WI38 (cell line): ENCODE results near the gene NOL3.

Experiments used
- H3K4me3 ChIP-seq: 2 replicates; pipeline ENCODE4 v1.5.1; 2011; ENCODE audit warnings: low read depth, mild to moderate bottlenecking, control low read depth, low read length
- TF ChIP-seq, protein P1 (sequence below): IDR thresholded peaks from 2 replicates; pipeline ENCODE4 v1.5.1; 2012; ENCODE audit warnings: low read depth, mild to moderate bottlenecking, control low read depth, low read length

The NOL3 gene

DNA sequence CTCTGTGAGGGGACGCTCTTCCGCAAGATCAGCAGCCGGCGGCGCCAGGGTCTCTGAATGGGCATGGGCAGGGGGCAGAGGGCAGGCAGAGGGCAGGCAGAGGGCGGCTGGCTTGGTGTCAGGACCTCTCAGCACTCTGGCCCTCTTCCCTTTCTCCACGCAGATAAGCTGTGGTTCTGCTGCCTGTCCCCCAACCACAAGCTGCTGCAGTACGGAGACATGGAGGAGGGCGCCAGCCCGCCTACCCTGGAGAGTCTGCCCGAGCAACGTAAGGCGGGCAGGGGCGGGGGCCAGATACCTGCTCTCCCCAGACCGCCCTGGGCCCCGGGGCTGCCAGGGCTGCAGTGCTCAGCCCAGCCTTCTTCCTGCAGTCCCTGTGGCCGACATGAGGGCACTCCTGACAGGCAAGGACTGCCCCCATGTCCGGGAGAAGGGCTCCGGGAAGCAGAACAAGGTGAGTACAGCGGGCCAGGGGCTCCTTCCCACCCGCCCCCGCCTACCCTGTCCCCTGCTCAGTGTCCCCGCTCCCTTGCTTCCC lies 32.7 kb downstream of the NOL3 start:
- TF ChIP-seq, protein P1, sequence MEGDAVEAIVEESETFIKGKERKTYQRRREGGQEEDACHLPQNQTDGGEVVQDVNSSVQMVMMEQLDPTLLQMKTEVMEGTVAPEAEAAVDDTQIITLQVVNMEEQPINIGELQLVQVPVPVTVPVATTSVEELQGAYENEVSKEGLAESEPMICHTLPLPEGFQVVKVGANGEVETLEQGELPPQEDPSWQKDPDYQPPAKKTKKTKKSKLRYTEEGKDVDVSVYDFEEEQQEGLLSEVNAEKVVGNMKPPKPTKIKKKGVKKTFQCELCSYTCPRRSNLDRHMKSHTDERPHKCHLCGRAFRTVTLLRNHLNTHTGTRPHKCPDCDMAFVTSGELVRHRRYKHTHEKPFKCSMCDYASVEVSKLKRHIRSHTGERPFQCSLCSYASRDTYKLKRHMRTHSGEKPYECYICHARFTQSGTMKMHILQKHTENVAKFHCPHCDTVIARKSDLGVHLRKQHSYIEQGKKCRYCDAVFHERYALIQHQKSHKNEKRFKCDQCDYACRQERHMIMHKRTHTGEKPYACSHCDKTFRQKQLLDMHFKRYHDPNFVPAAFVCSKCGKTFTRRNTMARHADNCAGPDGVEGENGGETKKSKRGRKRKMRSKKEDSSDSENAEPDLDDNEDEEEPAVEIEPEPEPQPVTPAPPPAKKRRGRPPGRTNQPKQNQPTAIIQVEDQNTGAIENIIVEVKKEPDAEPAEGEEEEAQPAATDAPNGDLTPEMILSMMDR, result no peak
- H3K4me3 ChIP-seq, result no peak overlapping the region

DNA sequence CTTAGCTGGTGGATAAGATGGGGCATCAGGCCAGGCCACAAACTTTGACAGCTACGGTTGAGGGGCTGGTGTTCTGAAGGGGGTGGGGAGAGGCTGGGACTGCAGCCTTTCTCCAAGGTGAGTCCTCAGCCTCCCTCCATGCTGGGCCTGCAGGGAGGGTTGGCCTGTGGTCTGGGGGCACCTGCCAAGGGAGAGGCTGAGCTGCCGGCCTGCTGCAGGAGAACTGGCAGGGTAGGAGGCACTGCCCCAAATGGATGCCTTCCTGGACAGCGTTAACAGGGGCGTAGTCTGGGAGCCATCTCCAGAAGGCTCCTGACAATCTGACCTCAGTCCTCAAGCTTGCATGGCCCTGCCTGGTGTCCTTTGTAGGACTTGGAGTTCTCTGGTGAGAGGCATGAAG lies 33.7 kb downstream of the NOL3 start:
- no peak overlapping the region for H3K4me3 ChIP-seq
- TF ChIP-seq, protein P1, result no peak

DNA sequence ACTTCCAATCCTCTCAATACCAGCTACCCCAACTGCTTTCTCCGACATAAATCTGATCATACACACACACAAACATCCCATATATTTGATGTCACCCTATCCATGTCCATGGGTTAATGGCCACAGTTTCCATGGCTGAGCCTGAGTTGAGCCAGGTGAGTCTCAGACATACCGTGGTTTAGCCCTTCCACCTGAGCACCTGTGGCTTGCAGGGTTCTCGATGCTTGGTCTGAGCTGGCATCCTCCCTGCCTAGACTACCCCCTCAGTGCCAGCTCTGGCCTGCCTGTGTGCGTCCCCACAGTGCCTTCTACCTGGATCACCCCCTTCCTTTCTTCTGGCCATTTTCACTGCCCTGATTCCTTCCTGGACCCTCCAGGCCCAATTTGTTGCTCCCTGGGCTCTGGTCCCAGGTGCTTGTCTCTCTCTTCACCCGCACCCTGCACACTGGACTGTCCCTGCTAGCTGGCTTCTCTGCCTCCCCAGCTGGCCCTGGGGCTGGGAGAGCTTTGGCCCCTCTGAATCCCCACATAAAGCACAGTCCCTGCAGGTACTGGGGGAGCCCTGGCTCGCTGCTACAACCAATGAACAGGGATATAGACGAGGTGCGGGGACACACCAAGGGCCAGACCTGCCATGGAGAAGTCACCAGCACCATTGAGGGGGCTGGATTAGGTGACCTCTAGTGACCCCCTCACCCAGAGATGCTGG lies 35.9 kb downstream of the NOL3 start:
- no peak overlapping the region for H3K4me3 ChIP-seq
- TF ChIP-seq, protein P1, result no peak

DNA sequence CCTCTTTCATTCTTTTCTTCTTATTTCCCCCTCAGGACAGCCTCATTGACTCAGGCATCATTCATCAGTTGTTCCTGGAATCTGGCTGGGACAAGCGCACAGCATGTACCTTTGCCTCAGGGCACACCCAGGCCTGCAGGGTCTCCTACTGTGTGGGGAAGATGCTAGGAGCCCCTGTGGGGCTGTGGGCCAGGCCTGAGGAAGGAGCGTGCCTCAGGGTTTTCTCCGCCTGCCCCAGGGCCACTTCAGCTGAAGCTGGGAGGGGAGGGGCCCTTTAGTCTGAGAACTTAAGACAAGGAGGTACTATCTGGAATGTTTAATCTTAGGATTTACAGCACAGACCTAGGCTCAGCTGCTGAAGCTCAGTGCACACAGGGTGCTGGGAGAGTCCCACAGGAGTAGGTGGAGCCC lies 36.5 kb downstream of the NOL3 start:
- TF ChIP-seq, protein P1, result no peak
- H3K4me3 ChIP-seq, result no peak overlapping the region

DNA sequence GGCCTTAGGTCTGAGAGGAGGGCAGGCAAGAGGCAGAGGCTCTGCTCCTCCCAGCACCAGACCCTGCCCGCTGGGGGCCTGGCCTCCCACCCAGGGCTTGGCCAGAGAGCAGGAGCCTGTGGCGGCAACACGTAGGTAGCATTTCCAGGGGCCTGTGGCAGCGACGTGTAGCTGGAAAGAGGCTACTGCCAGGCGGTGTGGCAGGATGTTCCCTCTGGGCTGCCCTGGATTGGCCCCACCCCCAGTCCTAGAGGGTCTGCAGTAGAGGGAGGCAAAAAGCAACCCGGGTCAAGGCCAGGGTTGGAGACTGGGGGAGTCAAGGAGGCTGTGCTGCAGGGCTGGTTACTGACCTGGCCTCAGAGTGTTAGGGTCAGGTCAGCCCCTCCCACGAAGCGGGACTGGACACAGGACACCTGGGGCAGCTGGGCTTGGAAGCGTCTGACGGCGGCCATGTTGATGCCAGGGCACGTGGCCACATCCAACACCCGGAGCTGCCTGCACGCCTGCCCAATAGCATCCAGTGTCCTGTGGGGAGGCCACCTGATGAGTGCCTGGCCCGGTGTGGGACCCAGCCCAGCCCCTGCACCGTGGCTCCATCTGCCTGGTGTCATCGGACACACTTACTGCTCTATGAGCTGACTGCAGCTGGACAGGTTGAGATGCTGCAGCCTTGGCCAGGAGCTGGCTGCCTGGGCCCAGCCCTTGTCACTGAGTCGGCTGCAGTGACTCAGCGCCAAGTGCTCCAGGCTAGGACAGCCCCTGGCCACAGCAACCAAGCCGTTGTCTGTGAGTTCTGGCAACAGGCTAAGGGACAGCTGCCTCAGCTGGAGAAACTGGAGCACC lies 37.1 kb downstream of the NOL3 start:
- TF ChIP-seq, protein P1, result no peak
- H3K4me3 ChIP-seq, result no peak overlapping the region

DNA sequence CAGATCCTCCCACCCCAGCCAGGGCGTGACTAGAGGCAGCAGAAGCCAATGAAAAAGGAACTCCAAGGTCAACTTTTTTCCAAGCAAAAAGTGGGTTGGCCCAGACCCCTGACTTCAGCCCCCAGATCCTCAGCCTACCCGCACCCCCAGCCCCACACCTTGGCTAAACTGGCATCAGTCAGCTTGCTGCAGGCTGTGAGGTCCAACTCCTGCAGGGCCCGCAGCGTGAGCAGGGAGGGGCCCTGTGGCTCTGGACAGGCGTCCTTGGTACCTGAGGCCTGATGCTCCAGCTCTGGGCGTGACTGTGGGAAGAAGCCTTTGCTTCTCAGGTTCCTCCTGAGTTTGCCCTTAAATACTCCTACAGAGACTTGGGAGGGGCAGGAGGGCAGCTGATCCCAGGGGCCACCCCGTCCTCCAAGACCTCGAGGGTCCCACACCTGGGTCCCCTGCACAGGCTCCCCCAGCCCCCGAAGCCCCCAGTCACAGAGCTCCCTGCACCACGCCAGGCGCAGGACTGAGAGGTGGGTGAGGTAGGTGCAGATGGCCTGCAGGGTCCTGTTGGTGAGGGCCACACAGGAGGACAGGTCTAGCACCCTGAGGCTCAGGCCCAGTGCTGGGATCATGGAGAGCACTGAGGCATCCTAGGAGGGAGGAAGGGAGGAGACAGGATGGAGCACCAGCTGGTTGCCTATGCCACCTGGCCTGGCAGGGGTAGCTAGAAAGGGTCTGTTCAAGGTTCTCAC lies 38.0 kb downstream of the NOL3 start:
- no peak overlapping the region for H3K4me3 ChIP-seq
- TF ChIP-seq, protein P1, result no peak
